NCI-H345 (cell line): Measurements from ENCODE around the gene SLC43A3.
"Not testable (repeated sequence)": the region's sequence is repeated elsewhere in the genome, so short reads cannot be mapped to it uniquely, and the experiment has no call there.

Source experiments
- DNase-seq: peaks from one replicate; lab custom pipeline; 2025; lab: John Stamatoyannopoulos, UW

Gene SLC43A3

GRCh38 chr11:57378186-57378585 is 48.7 kb downstream of the SLC43A3 start:
- no peak for DNase-seq

DNA sequence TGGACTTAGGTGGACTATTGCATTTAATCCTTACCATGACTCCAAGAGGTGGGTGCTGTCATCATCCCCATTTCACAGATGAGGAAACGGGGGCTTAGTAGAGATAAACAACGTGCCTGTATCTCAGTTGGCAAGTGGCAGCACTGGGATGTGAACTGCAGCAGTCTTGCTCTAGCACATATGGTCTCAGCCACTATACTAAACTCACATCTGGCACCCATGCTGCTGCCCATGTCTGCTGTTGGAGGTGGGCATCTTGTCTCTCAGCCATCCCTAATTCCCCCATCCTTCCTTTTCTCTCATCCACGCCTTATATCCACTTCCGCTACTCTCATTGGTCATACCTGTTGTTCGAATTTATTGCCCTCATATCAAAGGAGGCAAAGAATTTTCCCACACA is 49.8 kb downstream of the SLC43A3 start:
- no peak for DNase-seq

DNA sequence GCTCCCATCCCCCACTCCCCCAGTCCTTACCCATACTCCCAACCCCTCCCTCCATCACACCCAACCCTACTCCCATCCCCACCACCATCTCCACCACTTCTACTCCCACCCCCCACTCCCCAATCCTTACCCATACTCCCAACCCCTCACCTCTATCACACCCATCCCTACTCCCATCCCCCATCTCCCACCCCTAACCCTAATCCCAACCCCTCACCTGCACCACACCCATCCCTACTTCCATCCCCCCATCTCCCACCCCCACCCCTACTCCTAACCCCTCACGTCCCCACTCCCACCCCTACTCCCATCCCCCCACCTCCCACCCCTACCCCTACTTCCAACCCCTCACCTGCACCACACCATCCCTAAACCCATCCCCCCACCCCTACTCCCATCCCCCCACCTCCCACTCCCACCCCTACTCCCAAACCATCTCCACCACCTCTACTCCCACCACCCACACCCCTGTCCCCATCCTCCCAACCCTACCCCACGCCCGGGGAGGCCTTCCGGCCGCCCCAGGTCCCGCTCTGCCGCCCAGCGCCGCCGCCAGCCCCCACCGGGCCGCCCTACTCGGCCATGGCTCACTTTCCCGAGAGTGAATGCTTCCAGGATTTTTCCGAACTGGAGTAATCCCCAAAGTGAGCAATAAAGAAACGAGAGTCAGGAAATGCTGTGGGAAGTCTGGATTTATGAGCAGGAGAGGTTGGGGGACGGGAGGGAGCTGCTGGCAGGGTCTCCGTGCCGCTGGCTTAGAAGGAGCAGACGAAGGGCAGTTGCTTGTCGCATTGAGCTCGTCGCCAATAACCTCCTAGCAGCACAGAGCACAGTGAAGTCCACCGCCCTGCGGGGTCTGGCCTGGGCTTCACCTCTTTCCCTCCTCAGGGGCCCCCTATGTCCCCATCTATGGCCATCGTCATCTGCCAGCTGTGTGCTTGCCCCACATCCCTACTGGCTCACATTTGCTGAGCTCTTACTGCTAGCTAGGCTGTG is 50.5 kb downstream of the SLC43A3 start:
- DNase-seq: no peak

GRCh38 chr11:57375490-57375889 is 51.4 kb downstream of the SLC43A3 start:
- no peak for DNase-seq

DNA sequence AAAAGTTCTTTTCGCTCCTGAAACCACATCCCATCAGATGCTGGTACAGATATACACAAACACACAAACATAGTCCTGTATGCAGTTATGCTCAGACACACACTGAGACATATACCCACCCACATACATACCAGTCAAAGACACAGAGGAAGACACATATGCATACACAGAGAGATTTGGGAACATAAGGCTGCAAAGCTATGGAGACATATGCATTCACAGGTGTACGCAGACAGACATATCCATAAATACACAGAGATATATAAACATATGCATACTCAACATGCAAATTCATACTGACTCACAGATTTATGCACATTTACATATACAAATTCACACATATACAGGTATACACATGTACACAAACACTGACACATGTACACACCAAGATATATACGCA is 52.0 kb downstream of the SLC43A3 start:
- no peak for DNase-seq

DNA sequence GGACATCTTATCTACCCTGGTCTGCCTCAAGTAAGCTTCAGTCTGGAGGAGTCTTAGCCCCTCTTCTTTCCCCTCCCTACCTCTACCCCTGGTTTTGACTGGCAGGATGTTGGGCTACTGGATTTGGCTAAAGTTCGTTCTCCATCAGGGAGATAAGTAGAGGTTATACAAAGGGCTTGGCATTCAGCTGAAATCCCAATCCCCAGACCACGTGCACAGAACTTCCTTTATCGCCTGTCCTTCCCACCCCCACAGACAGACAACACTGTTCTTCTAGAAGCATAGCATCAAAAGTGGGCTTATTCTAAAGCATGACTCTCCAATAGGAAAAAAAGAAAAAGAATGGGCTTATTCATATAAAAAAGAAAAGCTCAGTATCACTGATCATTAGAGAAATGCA is 53.8 kb downstream of the SLC43A3 start:
- no peak for DNase-seq

GRCh38 chr11:57370941-57371340 is 56.0 kb downstream of the SLC43A3 start:
- DNase-seq: no peak

DNA sequence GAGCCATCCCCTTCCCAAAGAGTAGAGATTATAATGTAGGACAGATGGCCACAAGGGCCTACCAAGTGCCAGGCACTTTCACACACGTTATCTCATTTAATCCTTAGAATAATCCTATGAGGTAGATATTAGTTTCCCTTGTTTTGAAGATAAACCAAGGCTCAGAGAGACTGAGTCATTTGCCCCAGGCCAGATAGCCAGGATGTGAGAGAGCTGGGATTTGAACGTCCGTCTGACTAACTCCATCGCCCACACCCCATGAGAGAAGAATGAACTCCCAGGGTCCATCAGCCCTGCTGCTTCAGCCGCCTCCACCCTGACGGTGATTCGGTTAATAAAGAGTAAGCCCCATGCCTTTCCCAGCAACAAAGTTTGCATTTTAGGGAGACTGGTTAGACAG is 56.7 kb downstream of the SLC43A3 start:
- DNase-seq: no peak

DNA sequence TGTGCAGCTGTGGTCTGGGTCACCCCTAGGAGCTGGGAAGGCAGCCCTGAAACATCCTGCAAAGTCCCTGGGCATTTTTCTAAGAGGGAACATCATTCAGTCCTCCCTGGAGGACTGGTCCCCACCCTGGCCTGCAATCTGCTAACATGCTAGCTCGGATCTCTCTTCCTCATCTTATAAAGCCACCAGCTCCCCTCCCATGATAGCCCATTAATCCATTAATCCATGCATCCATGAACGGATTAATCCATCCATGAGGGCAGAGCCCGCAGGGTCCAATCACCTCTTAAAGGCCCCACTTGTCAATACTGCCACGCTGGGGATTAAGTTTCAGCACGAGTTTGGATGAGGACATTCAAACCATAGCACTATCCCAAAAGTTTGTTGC is 58.1 kb downstream of the SLC43A3 start:
- no peak for DNase-seq

DNA sequence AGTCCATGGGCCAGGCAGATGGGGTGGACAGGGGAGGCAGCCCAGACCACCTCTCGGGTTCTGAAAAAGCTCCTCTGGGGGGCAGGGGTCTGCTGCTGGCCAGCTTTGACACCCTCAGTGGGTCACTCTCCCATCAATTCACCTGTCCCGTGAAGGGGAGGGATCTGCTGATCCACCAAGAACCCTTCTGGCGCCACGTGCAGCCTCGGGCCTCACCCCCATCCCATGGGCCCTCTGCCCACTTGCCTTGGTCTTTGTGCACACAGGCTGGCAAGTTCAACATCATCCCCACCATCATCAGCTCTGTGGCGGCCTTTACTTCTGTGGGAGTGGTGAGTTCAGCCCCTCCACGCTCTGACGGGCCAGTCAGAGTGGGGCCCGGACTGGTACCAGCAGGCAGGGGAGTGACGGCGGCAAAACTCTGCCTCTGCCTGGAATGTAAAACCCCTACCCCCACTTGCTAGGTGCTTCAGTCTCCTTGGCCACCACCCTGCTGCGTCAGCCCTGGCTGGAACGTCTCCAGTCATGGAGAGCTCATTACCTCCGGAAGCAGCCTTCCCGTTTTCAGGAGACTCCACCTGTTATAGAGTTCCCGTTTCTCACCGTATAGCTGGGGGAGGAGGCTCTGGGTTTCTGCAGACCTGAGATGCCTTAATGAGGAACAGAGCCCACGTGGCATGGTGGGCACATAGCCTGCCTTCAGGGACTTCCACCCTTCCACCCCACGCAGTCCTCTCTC is 58.6 kb downstream of the SLC43A3 start:
- DNase-seq: no peak

DNA sequence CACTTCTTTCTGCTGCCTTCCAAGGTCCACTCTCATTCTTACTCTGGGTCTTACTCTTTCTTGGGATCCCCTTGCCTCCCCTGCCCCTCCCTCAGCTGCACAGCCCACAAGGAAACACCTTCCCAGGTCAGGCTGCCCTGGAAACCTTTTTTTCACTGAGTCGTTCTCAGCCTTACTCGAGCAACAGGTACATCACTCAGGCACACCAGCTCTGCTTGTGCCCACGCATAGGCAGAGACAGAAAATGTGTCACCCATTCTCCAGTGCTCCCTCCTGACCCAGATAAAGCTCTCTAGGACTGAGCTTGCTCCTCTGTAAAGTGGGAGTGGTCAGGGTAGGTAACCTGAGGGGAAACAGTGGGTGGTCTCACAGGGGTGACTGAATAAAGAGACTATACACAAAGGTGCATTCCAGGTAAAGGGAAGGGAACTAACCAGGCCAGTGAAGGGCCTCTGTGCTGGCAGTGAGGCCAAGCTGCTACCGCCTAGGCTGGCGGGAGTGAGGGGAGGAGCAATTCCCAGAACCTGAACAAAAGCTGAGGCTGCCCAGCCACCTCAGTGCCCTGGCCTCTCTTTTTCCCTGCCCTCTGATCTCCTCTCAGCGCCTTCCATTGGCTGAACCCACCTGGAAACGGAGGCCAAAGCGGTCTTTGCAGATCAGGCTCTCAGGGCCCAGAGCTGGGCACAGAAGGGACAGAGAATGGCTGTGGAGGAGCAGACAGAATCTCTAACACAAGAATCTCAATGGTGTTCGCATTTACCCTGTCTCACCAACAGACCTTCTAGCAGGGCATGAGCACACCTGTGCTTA is 61.9 kb downstream of the SLC43A3 start:
- DNase-seq: no peak

GRCh38 chr11:57363131-57364080 is 63.5 kb downstream of the SLC43A3 start:
- DNase-seq: no peak

DNA sequence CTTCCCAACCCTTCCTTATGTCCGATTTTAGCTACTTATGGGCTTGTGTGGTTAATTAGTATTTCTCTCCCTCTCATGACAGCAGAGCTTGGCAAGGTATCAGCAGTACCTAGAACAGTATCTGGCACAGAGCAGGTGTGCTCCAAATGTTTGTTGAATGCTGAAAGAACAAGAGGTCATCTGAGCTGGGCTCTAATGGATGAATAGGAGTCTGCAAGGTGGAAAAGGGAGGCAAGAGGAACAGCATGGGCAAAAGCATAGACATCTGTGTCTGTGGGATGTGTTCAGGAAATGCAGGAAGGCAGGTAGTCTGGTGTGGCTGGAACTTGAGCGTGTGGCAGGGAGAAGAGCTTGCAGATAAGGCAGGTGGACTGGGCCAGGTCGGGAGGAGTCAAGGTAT is 65.0 kb downstream of the SLC43A3 start:
- DNase-seq: no peak

DNA sequence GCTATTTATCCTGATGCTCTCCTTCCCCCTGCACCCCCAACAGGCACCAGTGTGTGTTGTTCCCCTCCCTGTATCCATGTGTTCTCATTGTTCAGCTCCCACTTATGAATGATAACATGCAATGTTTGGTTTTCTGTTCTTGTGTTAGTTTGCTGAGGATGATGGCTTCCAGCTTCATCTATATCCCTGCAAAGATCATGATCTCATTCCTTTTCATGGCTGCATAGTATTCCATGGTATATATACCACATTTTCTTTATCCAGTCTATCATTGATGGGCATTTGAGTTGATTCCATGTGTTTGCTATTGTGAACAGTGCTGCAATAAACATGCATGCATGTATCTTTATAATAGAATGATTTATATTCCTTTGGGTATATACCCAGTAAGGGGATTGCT is 65.5 kb downstream of the SLC43A3 start:
- not testable (repeated sequence) for DNase-seq

DNA sequence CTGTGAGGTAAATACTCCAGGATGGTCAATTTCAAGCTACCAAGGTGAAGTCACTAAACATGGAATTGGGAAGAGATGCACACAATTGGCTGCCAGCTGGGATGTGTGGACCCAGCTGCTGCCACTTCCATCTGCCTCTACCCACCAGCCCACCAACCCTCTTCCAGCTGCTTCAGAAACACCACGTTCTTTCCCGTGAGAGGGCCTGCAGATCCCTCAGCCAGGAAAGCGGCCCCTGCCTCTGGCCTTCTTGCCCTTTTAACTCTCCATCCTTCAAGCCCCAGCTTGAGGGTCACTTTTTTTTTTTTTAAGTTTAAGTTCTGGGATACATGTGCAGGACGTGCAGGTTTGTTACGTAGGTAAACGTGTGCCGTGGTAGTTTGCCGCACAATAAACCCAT is 65.9 kb downstream of the SLC43A3 start:
- no peak for DNase-seq

DNA sequence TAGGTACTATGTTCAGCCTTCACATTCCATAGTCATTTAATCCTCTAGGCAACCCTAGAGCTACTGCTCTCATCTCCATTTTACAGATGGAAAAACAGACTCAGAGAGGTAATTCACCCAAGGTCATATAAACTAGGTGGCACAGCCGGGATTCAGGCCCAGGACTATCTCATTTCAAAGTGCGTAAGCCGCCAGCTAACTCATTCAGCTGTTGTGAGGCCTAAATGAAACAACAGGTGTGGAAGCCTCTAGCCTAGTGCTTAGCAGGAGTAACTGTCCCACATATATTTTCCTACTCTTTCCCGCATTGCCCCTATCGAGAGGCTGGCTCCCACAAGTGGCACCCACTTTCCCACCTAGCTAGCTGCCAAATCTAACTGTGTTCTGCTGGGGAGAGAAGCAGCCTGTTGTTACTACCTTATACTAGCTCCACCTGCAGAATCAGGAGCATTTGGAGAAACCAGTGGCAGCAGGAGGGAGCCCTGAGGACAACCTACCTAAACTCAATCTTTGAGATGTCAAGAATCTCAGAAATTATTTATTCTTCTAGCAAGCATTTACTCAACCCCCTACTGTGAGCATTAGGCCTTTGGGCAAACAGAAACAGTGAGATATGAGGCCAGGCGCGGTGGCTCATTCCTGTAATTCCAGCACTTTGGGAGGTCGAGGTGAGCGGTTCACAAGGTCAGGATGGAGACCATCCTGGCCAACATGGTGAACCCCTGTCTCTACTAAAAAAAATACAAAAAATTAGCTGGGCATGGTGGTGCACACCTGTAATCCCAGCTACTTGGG is 66.8 kb downstream of the SLC43A3 start:
- no peak for DNase-seq

GRCh38 chr11:57359396-57359795 is 67.5 kb downstream of the SLC43A3 start:
- no peak for DNase-seq

DNA sequence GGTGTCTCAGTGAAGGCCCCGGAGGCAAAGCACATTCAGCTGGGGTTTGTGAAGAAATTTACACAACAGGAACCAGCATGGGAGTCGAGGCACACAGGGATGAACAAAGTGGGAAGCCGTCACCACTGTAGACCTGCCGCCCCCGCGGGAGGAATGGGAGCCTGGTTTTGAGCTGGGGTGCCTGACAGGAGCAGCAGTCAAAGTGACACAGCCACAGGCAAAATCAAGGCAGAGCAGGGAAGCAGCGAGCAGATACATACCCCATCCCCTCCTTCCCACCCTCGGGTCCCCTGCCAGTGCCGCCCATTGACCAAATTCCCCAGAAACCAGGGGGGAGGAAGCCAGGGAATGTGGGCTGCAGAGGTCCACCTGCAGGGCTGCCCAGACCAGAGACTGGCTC is 67.9 kb downstream of the SLC43A3 start:
- DNase-seq: no peak

GRCh38 chr11:57358543-57358961 is 68.4 kb downstream of the SLC43A3 start:
- DNase-seq: no peak

DNA sequence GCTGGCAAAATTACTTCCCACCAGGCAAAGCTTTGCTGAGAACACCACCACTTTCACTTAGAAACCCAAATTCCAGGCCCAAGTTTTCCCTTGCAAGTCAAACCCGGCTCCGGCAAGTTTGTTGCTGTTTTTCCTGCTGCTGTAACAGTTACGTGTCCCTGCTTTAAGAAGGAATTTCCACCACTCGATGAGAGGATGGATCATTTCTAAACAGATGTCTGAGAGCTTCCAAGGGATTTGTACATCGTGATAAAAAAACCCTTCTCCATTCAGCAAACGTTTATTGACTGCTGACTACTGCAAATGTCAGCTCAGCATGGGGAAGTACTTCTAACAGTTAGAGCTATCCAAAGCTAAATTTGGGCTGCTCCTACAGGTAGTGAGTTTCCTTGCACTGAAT is 69.1 kb downstream of the SLC43A3 start:
- DNase-seq: no peak
